ENCODE data around the gene PTPRG.

DNA sequence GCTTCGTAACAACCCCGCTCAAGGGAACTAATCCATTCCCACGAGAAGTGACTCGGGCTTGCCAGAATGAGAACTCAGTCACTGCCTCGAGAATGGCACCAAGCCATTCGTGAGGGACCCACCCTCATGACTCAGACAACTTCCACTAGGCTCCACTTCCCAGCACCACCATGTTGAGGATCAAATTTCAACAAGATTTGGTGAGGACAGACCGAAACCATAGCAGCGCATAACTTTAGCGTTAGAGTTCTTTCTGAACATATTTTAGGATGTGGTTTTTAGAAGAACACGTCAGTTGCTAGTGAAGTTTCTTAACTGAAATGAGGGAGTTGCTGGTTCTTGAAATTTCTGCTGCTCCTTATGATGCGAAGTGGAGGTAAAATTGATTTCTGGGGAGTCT is 13.5 kb downstream of the PTPRG start:
- TF ChIP-seq POLR2A (IDR thresholded peaks at IDR 0.05): no peak
- TF ChIP-seq, protein P1, sequence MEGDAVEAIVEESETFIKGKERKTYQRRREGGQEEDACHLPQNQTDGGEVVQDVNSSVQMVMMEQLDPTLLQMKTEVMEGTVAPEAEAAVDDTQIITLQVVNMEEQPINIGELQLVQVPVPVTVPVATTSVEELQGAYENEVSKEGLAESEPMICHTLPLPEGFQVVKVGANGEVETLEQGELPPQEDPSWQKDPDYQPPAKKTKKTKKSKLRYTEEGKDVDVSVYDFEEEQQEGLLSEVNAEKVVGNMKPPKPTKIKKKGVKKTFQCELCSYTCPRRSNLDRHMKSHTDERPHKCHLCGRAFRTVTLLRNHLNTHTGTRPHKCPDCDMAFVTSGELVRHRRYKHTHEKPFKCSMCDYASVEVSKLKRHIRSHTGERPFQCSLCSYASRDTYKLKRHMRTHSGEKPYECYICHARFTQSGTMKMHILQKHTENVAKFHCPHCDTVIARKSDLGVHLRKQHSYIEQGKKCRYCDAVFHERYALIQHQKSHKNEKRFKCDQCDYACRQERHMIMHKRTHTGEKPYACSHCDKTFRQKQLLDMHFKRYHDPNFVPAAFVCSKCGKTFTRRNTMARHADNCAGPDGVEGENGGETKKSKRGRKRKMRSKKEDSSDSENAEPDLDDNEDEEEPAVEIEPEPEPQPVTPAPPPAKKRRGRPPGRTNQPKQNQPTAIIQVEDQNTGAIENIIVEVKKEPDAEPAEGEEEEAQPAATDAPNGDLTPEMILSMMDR (IDR thresholded peaks at IDR 0.05): no peak
- TF ChIP-seq EP300 (IDR thresholded peaks at IDR 0.05): no peak

All from suprapubic skin (tissue), 3 donors.